Nephron (organoid): ENCODE results near the gene RNASEL.

Experiments used
- H3K27ac Mint-ChIP-seq, 3 experiments: 2 replicates each; pipeline ENCODE4 v1.8.0; 2020; ENCODE audit warnings: mixed read lengths in 3 of 3, mild to moderate bottlenecking in 2 of 3, moderate library complexity in 1 of 3
- H3K27me3 Mint-ChIP-seq: 2 replicates; pipeline ENCODE4 v1.8.0; 2021; ENCODE audit warnings: low read depth, mild to moderate bottlenecking, moderate library complexity, mixed read lengths
- H3K36me3 Mint-ChIP-seq: 2 replicates; pipeline ENCODE4 v1.8.0; 2020; ENCODE audit warnings: low read depth, mixed read lengths
- H3K4me1 Mint-ChIP-seq: 2 replicates; pipeline ENCODE4 v1.8.0; 2020; ENCODE audit warnings: mixed read lengths
- H3K4me3 Mint-ChIP-seq, 3 experiments: 2 replicates each; pipeline ENCODE4 v1.8.0; 2020; ENCODE audit warnings: mild to moderate bottlenecking in 3 of 3, mixed read lengths in 3 of 3, moderate library complexity in 2 of 3
- H3K9me3 Mint-ChIP-seq: 2 replicates; pipeline ENCODE4 v1.8.0; 2020; ENCODE audit warnings: mixed read lengths
- CTCF ChIP-seq, 3 experiments: fragments of 200-600 bp; sonication (generic); IDR thresholded peaks; one replicate each; pipeline ENCODE4 v1.5.0; 2021; ENCODE audit warnings: antibody characterized with exemption in 3 of 3; ENCODE audit not compliant: unreplicated experiment in 3 of 3

RNASEL gene

GRCh38 chr1:182563095-182563494, 26.0 kb downstream of the RNASEL start:
- no peak overlapping the region for H3K27ac Mint-ChIP-seq

GRCh38 chr1:182561456-182561855, 27.6 kb downstream of the RNASEL start:
- Mint-ChIP-seq H3K9me3 (no peaks in the 10 kb centered on the region), H3K4me1 (no peaks in the 10 kb centered on the region), H3K27ac (no peak overlapping the region)

More at GRCh38 chr1:182563095-182563494, 26.0 kb downstream of the RNASEL start:
- no peak overlapping the region for H3K4me3 Mint-ChIP-seq
- H3K27me3 Mint-ChIP-seq: no peaks in the 10 kb centered on the region
- H3K36me3 Mint-ChIP-seq: no peaks in the 10 kb centered on the region
- H3K4me1 Mint-ChIP-seq: no peaks in the 10 kb centered on the region
- H3K9me3 Mint-ChIP-seq: no peaks in the 10 kb centered on the region
- TF ChIP-seq CTCF (IDR thresholded peaks at IDR 0.05; ENCODE audit: unreplicated experiment in 3 of 3): no peak

DNA sequence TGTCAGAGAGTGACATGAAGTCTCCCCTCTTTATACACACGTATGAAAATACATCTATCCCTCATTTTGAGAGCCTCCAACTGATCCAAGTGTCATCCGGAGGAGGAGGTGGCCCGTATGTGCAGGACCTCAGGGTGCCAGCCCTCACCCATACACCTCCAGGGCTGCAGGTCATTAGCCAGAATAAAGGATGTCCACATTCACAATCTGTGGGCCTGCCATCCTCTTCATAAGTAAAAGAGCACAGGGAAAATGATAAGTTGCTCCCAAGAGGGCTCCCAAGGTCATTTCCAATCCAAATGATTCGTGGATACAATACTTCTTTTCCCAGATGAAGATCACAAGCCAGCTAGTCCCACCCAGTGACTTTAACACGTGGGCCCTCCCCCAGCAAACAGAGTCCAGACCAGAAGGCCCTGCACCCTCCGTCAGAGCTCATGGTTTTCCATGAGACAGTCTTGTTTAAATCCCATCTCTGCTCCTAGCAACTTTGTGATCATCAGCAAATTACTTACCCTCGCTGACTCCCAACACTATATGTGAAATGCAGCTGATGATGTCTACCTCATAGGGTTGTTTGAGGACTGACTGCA, 28.6 kb downstream of the RNASEL start:
- Mint-ChIP-seq H3K9me3 (no peaks in the 10 kb centered on the region), H3K4me1 (no peaks in the 10 kb centered on the region), H3K27ac (no peak overlapping the region), H3K27me3 (no peaks in the 10 kb centered on the region), H3K4me3 (no peak overlapping the region), H3K36me3 (no peaks in the 10 kb centered on the region)
- no peak for TF ChIP-seq CTCF (IDR thresholded peaks at IDR 0.05; ENCODE audit: unreplicated experiment in 3 of 3)

More at GRCh38 chr1:182561456-182561855, 27.6 kb downstream of the RNASEL start:
- Mint-ChIP-seq H3K27me3 (no peaks in the 10 kb centered on the region), H3K36me3 (no peaks in the 10 kb centered on the region), H3K4me3 (no peak overlapping the region)
- TF ChIP-seq CTCF (IDR thresholded peaks at IDR 0.05; ENCODE audit: unreplicated experiment in 3 of 3): no peak

DNA sequence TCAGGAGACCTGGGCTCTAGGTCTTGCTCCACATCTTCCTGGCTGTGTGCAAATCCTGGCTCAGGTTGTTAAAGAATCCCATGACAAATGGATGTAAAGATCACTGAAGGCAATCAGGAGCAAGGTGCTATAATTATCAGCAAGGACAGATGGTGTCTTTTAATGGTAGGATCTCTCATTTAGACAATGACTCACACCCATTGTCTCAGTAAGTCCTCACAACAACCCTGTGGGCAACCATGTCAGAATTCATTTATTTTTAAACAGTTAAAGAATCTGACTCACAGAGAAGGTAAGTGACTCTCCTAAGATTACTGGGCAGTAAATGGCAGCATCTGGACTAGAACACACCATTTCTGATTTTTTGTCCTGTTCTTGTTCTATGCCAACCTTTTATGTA, 32.8 kb downstream of the RNASEL start:
- no peak overlapping the region for H3K4me3 Mint-ChIP-seq
- peaks cover 3% of the 10 kb centered on the region for H3K9me3 Mint-ChIP-seq
- H3K27ac Mint-ChIP-seq: no peak overlapping the region
- no peaks in the 10 kb centered on the region for H3K4me1 Mint-ChIP-seq
- no peaks in the 10 kb centered on the region for H3K27me3 Mint-ChIP-seq
- no peaks in the 10 kb centered on the region for H3K36me3 Mint-ChIP-seq
- TF ChIP-seq CTCF (IDR thresholded peaks at IDR 0.05; ENCODE audit: unreplicated experiment in 3 of 3): no peak

GRCh38 chr1:182555493-182555892, 33.6 kb downstream of the RNASEL start:
- no peak overlapping the region for H3K27ac Mint-ChIP-seq
- H3K36me3 Mint-ChIP-seq: no peaks in the 10 kb centered on the region
- peaks cover 3% of the 10 kb centered on the region for H3K9me3 Mint-ChIP-seq
- TF ChIP-seq CTCF (IDR thresholded peaks at IDR 0.05; ENCODE audit: unreplicated experiment in 3 of 3): no peak
- H3K4me1 Mint-ChIP-seq: no peaks in the 10 kb centered on the region
- H3K27me3 Mint-ChIP-seq: no peaks in the 10 kb centered on the region
- H3K4me3 Mint-ChIP-seq: no peak overlapping the region

DNA sequence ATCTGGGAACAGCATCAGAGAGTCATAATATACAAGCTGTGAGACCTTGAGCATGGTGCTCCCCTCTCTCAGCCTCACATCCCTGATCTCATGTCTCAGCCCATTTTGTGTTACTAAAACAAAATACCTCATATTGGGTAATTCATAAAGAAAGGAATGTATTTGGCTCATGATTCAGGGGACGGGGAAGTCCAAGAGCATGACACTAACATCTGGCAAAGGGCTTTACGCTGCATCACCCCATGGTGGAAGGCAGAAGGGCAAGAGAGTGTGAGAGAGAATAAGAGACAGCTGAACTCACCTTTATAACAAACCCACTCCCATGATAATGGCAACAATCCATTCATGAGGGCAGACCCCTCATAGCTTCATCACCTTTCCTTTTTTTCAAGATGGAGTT, 36.5 kb downstream of the RNASEL start:
- H3K9me3 Mint-ChIP-seq: peaks cover 3% of the 10 kb centered on the region

More for the DNA sequence above, 36.5 kb downstream of the RNASEL start:
- Mint-ChIP-seq H3K4me1 (no peaks in the 10 kb centered on the region), H3K36me3 (no peaks in the 10 kb centered on the region), H3K4me3 (no peak overlapping the region), H3K27ac (no peak overlapping the region), H3K27me3 (no peaks in the 10 kb centered on the region)
- TF ChIP-seq CTCF (IDR thresholded peaks at IDR 0.05; ENCODE audit: unreplicated experiment in 3 of 3): no peak
